NCI-H2196 treated with DMSO at 0.1 percent for 48 hours (cell line): ENCODE data around the gene RIPOR2.

ENCODE experiments used
- DNase-seq: peaks from one replicate; lab custom pipeline; 2025; ENCODE audit not compliant: unreplicated experiment; lab: John Stamatoyannopoulos, UW

Gene RIPOR2

DNA sequence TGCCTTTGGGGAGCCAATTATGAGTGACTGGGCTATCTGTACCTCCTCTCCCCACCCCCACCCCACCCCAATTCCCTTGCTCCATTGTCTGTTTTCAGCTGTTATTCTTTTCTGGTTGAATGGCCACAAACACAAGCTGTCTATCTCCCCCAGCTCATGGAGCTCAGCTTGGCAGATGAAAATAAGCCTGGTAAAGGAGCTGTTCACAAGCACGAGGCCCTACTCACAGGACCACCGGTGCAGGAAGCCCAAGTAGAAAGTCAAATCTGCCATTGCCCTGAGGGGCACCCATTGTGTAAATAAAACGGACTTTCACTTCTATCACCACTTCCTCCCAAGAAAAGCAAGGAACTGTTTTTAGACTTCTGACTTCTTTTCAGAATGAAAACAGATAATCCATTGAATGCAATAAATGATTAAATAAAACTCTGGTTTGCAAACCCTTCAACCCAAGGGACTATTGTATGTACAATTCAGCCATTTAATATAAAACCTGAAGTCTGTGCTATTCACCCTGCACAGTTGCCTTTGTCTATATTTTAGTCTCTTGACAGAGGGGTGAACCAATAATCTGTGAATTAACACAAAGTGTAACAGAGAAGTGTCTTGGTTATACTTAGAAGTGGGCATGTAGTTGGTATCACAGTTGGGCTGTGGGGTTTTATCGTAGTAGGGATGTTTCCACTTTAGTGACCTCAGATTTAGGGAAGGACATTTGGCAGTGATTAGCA lies 27.7 kb downstream of the RIPOR2 start:
- DNase-seq, result no peak

GRCh38 chr6:24906314-24906713 lies 29.4 kb downstream of the RIPOR2 start:
- DNase-seq, result no peak

DNA sequence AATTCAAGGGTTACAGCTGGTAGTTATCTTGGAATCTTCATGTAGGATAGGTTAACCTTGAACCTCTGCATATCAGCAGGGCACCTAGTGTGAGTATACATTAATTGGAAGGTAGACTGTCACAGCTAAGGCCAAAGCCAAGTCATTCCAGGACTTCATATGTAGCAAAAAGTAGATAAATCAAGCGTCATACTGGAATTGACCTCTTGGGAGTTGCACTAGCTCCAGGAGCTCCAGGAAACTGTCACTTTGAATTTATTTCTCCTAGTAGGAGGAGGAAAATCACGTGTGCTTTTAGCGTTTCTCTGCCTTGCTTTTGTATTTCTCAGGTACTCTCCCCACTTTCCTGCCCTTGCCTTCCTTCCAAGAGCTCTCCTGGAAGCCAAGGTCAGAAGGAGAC lies 30.3 kb downstream of the RIPOR2 start:
- DNase-seq, result no peak

DNA sequence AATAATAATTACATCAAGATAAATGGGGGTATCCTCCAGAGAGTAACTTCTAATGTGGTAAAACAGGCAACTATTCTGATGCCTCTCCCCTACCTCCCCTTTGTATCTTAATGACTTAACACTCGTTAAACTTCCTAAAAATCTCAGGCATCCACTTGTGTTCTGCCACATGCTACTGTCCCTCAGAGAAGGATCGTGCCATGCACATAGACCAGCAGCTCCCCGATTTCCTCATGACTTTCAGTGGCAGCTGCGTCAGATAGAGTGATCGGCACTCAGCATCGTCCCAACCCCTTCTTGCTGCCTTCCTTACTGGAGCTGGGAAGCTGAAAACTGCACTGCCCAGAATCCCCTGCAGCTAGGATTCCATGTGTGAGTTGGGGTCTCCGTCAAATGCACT lies 32.1 kb downstream of the RIPOR2 start:
- no peak for DNase-seq

GRCh38 chr6:24902782-24903181 lies 33.0 kb downstream of the RIPOR2 start:
- no peak for DNase-seq

DNA sequence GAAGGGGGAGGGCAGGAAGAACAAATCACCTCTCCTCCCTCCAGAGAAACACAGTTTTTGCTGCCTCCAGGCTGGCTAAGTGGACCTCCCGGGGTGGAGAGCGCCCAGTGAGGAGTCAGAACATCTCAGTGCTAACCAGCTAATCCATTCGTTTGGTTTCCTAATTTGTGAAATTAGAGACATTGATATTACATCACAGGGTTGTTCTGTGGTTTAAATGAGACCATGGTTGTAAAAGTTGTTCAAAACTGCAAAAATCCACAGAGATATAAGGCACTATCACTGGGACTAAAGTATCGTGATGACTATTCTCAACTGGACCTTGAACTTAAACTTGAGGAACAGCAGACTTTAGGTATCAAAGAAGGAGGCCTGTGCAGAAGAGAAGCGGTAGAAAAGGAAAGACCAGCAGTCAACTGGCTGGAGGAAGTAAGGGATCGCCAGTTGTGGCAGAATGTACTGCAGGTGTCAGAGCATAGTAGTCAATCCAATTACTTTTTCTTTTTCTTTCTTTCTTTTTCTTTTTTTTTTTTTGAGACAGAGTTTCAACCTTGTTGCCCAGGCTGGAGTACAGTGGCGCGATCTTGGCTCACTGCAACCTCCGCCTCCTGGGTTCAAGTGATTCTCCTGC lies 33.9 kb downstream of the RIPOR2 start:
- DNase-seq, result no peak

- DNase-seq, result no peak
These were observed 34.7 kb downstream of the RIPOR2 start for GRCh38 chr6:24900917-24901697.

DNA sequence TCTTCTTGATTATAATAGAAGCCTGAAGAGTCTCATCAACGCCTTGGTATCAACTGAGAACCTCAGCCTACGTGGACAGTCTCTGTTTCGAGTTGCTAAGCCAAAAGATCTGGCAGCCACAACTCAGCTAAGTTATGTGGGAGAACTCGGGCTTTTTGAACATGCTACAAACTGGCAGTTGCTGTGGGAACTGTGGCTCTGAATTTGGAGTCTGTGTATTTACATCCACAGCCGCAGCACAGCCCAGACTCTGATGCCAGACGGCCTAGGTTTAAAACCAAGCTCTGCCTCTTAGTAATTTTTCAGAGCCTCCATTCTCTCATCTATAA lies 35.8 kb downstream of the RIPOR2 start:
- DNase-seq, result no peak

- no peak for DNase-seq
These were observed 36.4 kb downstream of the RIPOR2 start for GRCh38 chr6:24899136-24899996.

DNA sequence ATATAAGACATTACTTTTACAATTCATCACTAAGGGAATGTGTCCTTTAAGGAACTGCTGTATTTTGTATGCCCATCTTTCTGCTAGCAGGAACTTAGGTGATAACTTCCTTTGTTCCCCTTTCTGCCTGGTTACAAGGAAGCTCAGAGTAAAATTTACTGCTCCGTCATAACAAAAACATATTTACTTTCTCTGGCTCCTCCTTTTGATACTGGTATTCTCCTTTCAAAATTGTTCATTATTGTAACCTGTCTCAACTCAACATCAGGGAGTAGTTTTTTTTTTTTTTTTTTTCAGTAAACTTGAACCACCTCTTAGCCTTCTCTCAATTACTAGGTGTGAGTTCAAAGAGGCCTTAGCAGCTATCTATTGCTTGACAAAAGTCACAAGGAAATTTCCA lies 37.1 kb downstream of the RIPOR2 start:
- no peak for DNase-seq

DNA sequence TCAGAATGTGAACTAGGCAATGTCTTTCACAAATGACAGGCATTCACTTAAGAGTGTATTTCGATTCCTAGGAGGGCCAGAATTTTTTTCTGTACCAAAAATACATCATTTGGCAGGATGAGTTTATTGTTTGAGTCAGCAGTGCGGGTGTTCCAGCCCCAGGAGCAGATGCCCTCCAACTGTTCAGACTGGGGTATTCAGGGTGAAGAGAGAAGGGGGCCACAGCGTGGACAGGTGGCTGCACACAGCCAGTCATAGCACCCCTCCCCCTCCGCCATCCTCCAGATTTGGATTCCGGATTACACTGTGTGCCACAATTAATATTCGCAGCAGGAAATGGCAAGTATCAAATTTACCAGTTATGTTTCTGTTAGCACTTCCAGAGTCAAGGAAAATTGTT lies 38.6 kb downstream of the RIPOR2 start:
- no peak for DNase-seq

DNA sequence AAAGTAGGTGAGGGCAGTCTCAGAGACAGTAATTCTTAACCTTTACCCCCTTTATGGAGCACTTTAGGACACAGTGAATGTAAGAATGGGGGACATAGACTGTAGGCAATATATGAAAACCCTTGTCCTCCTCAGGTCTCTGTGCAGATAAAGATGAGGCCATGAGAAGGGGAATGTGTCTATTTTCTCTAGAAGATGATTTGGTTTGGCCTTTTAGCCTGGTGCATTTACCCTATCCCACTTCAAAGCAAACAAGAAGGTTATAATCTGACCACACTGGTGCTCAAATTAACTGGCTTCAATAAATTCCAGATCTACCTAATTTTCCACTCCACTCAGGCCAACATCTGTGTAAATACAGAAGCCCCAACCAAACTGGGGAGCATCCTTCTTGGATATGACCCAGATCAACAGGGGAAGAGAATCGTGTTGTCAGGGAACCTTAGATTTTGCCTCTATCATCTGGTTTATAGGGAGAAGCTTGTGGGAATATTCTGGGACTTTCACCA lies 42.4 kb downstream of the RIPOR2 start:
- no peak for DNase-seq

DNA sequence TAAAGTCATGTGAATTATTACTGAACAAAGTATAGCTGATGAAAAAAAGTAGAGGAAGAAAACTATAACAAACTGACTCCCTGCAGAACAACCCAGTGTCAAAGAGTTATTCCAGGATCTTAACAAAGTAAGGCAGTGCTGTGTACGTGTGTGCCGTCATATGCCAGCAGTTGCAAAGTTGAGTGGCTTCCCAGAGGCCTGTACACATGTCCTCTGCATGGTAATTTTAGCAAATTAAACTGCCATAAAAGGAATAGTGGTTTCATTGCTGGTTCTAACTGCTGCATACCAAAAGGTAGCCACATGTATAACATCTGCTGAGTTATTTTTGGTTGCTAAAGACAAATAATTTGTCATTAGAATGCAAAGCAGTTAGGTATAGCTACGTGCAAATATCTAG lies 44.8 kb downstream of the RIPOR2 start:
- no peak for DNase-seq

GRCh38 chr6:24890471-24890870 lies 45.3 kb downstream of the RIPOR2 start:
- DNase-seq, result no peak

DNA sequence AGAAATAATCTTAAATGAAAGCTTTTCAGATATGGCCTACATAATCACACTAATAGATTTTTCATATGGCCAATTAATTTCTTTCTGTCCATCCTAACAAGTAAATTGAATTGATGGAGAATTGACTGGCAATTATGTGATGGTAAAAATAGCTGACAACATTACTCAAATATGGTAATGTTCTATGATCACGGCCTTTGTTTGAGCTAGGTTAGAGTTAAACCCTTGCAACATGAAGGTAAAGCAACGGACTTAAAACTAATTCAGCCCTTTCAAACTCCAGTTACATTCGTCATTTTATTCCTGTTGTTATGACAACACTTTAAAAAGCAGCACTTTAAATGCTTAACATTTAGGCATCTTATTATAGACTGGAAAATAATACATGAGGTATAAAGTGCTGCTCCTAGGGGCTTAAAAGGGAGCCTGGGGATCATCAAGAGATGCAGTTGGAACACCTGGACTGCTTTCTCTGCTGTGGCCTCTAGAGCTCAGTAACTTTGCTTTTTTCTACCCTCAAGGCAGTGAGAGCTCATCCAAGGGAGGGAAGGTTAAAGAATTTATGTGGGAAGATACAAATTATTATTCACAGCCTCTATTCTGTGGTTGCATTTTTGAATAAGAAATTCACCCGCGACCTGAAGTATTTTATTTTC lies 46.9 kb downstream of the RIPOR2 start:
- no peak for DNase-seq

- DNase-seq, result no peak
These were observed 48.1 kb downstream of the RIPOR2 start for GRCh38 chr6:24887545-24888140.

DNA sequence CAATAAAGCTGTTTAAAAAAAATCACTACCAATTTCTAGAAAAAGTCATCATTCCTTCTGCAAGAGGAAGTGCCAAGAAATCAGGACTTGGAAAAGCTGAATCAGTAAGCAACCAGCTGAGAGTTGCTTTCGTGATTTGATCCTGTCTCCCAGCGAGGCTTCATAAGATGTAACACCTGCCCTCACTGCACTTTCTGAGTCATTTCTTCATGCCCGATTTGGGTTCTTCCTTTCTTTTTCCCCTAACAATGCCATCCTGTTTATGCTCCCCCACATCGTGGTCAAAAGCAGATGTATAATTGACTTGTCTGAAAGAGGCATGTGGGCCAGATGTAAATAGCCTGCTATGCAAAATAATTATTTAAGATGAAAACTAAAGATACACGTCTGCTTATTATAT lies 52.1 kb downstream of the RIPOR2 start:
- DNase-seq, result no peak

GRCh38 chr6:24882835-24883555 lies 52.8 kb downstream of the RIPOR2 start:
- DNase-seq, result no peak

DNA sequence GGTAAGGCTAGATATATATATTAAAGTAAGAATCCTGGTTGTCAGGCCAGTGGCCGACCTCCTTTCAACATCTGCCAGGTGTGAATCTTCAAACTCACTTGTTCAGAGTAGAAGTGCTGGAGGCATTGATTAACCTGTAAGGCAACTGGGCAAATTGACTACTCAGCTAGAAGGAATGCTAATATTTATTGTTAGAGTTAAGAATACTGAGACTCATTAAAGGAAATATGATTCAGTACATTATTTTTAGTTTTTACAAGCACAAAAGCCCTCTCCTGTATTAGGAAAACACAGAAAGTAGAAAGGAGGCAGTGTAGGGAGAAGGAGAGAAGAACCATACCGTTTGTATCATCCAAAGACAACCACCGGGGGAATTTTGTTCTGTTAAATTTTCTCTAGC lies 53.5 kb downstream of the RIPOR2 start:
- DNase-seq, result no peak

DNA sequence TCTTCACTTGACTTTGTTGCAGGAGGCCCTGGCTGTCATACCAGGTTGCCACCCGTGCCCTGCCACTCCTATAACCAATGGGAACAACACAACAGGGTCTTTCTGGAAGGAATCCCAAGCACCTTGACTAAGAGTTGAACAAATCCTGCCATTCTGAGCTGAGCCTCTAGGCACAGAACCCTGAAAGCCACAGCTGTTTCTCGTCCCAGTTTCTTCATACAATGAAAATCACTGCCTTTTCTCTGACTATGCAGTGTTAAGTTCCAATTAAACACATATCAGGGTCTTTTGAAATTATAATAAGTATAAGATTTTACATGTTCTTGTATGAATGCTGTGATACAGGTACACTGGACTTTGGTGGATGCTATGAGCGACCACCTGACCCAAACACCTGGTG lies 54.4 kb downstream of the RIPOR2 start:
- no peak for DNase-seq
